HG03575 (cell line): Measurements from ENCODE around the gene IFIT5.
"Not testable (repeated sequence)": the region's sequence is repeated elsewhere in the genome, so short reads cannot be mapped to it uniquely, and the experiment has no call there.

Experiments
- ATAC-seq: cut with Tn5 transposase; IDR thresholded peaks from one replicate; pipeline ENCODE4 v1.9.1; 2021; ENCODE audit not compliant: unreplicated experiment, insufficient number of reproducible peaks, low FRiP score; ENCODE audit errors: extremely low read depth

IFIT5 gene

DNA sequence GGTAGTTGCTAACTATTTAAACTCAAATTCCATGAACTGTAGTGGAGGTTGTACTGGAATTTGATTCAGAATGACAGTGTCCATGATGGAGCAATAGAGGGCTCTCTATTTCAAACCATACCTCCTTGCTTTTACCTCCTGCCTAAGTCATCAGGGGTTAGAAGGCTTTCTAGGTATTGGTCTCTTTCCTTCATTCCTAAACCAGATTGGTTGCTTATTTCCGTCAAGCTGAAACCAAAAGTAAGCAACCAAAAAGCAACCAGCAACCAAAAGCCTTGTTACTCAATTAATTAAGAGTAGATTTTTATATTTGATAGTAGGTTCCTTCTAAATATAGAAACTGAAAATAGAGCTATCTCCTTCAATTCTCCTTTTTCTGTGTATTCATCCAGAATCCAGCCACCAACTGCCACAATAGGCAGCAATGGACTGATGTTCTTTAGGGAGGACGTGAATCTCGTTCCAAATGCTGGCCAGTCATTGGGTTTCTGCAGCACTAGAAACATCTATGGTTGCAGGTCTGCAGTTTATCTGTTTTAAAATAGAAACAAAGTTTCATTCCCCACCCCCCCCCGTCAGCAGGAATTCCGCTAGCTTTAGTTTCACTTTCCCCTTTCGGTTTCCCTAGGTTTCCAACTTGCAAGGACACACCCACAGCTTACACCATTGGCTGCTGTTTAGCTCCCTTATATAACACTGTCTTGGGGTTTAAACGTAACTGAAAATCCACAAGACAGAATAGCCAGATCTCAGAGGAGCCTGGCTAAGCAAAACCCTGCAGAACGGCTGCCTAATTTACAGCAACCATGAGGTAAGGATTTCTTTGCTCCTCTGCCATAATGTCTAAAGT is 22.2 kb upstream of the IFIT5 start, which contains the start of gene IFIT1:
IFIT1 (plus strand) TSS at position 717 of the 850 bp plus-strand sequence; CDS start at position 807, 90 bp downstream.
- no peak for ATAC-seq

DNA sequence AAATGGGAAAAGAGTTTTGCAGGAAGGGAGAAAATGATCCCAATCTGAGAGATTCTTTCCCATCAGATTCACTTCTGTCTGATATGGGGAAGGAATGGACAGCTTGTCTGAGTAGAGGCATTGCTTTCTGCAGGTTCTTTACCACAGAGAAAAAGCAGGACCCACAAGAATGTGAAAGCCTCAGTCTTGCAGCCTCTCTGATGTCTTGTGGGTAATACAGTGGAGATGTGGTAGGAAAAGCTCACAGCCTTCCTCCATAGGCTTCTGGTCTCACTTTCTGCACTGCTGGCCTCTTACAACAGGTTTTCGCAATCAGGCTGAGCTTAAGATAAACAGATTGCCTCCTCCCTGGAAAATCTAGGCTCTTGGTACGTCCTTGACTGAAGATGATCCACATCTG is 21.4 kb upstream of the IFIT5 start:
- no peak for ATAC-seq

DNA sequence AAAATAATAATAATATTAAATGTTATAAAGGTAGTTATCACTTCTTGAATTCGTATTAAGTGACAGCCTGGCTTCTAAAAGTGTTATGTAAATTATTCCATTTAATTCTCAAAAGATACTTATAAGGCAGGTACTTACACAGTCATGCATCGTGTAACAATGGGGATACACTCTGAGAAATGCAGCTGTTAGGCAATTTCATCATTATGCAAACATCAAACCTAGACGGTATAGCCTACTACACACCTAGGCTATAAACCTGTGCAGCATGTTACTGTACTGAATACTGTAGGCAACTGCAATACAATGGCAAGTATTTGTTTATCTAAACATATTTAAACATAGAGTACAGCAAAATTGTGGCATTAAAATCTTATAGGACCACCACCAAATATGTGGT is 20.5 kb upstream of the IFIT5 start:
- ATAC-seq: no peak

DNA sequence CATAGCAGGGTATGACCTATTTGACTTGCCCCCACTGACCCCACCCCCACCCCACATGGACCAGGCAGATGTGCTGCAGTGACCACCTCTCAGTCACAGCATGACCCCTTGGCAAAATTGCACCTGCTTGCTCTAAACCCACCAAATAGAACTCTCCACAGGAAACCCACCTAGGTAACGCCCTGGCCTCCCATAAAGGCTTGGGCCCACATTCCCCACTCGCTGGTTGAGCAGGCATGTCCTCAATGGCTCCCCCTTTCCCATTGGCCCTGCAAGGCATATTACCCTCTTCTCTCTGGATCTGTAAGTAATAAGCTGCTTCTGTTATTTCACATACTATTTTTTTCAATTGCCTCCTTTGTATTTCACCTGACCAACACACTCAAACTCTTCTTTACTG is 19.2 kb upstream of the IFIT5 start:
- no peak for ATAC-seq

DNA sequence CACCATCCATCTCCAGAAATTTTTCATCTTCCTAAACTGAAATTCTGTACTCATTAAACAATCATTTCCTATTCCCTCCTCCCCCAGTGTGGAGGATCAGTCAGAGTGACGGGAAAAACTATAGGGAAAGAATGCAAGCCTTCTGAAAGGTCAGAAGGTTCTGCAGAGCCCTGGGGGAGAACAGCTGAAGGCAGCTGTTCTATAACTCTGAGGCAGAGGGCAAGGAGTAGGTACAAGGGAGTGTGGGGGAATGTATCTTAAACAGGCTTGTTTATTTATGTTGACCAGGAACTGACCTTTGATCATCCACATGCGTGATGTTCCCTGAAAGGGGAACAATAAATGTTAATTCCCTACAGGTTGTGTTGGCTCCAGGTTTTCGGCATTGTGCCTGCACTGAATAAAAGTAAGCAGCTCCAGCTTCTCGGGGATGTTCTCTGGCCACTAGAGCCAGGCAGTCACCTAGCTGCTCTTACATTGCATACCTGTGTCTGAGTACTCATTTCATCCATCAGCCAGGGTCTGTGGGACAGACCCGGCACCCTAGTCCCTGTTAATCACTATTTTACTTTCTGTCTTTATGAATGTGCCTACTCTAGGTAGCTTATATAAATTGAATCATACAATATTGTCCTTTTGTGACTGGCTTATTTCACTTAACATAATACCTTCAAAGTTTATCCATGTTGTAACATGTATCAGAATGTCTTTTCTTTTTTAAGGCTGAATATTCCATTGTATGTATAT is 16.2 kb upstream of the IFIT5 start:
- no peak for ATAC-seq

DNA sequence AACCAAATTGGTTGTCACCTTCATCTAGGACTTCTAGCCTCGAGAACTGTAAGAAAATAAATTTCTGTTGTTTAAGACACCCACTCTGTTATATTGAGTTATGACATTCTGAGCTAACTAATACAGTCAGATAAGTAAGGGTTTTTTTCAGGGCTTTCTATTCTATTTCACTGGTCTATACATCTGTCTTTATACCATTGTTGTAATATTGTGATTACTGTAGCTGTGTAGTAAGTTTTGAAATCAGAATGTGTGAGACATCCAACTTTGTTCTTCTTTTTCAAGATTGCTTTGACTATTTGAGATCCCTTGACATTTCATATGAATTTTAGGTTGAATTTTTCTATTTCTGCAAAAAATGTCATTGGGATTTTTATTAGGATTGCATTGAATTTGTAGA is 14.4 kb upstream of the IFIT5 start:
- no peak for ATAC-seq

DNA sequence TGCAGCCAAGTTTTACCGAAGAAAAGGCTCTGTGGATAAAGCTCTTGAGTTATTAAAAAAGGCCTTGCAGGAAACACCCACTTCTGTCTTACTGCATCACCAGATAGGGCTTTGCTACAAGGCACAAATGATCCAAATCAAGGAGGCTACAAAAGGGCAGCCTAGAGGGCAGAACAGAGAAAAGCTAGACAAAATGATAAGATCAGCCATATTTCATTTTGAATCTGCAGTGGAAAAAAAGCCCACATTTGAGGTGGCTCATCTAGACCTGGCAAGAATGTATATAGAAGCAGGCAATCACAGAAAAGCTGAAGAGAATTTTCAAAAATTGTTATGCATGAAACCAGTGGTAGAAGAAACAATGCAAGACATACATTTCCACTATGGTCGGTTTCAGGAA is 11.3 kb upstream of the IFIT5 start:
- ATAC-seq: no peak

DNA sequence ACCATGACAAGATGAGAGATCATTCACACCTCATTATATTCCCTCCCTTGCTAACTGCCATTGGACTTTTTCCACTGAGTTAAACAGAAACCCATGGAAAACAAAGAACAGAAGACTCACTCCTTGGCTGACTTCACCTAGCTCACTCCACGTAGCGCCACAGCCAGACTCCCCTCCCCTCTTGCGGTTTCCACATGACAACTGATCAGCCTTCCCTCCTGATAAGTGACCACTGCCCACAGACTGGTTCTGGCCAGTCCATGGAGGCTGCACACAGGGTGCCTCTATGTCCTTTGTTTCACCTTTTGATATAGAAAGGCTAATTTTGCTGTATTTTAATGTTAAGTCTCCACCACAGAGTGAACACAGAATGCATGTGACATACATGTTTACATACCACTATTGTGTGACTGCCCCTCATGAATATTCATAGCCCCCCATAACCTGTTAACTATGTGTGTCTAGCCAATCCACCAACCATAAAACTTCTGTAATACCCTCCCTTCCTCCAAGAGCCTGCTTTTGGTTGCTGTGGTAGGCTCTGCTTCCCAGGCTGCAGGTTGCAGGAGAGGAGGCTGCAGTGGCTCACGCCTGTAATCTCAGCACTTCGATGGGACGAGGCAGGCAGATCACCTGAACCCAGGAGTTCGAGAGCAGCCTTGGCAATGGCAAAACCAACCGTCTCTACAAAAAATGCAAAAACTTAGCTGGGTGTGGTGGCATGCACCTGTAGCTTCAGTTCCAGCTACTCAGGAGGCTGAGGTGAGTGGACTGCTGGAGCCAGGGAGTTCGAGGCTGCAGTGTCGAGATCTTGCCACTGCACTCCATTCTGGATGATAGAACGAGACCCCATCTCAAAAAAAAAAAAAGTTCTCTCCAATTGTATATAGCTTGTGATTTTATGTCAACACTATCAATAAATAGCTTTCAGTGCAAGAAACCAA is 10.0 kb upstream of the IFIT5 start:
- ATAC-seq: no peak

DNA sequence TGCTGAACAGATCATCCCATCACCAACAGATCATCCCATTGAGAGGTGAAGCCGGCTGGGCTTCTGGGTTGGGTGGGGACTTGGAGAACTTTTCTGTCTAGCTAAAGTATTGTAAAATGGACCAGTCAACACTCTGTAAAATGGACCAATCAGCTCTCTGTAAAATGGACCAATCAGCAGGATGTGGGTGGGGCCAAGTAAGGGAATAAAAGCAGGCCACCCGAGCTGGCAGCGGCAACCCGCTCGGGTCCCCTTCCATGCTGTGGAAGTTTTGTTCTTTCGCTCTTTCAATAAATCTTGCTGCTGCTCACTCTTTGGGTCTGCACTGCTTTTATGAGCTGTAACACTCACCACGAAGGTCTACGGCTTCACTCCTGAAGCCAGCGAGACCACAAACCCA is 8.2 kb upstream of the IFIT5 start:
- ATAC-seq: not testable (repeated sequence)

DNA sequence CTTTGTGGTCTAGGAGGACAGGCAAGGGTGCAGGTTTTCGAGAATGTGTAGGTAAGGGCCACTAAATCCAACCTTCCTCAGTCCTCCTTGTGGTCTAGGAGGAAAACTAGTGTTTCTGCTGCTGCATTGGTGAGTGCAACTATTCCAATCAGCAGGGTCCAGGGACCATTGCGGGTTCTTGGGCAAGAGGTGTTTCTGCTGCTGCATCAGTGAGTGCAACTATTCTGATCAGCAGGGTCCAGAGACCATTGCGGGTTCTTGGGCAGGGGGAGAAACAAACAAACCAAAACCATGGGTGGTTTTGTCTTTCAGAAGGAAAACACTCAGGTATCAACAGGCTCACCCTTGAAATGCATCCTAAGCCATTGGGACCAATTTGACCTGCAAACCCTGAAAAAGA is 6.6 kb upstream of the IFIT5 start:
- not testable (repeated sequence) for ATAC-seq

DNA sequence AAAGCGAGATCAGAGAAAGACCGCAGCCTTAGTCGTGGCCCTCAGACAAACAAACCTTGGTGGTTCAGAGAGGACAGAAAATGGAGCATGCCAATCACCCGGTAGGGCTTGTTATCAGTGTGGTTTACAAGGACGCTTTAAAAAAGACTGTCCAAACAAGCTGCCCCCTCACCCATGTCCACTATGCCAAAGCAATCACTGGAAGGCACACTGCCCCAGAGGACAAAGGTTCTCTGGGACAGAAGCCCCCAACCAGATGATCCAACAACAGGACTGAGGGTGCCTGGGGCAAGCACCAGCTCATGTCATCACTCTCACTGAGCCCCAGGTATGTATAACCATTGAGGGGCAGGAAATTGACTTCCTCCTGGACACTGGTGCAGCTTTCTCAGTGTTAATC is 5.1 kb upstream of the IFIT5 start:
- ATAC-seq: not testable (repeated sequence)

DNA sequence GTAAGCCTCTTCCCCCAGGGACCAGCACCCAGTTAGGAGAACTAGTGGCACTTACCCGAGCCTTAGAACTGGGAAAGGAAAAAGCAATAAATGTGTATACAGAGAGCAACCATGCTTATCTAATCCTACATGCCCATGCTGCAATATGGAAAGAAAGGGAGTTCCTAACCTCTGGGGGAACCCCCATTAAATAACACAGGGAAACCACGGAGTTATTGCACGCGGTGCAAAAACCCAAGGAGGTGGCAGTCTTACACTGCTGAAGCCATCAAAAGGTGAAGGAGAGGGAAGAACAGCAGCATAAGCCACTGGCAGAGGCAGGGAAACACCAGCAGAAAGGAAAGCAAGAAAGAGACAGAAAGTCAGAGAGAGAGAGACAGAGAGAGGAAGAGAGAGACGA is 3.8 kb upstream of the IFIT5 start:
- ATAC-seq: not testable (repeated sequence)

DNA sequence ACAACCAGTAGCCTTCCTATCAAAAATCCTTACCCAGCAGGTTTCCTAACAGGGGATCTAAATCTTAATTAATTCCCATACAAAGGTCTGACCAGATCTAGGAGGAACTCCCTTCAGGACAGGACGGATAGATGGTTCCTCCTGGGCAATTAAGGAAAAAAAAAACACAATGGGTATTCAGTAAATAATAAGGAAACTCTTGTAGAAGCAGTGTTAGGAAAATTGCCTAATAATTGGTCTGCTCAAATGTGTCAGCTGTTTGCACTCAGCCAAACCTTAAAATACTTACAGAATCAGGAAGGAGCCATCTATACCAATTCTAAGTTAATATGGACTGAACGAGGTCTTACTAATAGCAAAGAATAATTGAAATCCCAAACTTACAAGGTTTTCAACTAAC is 3.2 kb upstream of the IFIT5 start:
- ATAC-seq: not testable (repeated sequence)

DNA sequence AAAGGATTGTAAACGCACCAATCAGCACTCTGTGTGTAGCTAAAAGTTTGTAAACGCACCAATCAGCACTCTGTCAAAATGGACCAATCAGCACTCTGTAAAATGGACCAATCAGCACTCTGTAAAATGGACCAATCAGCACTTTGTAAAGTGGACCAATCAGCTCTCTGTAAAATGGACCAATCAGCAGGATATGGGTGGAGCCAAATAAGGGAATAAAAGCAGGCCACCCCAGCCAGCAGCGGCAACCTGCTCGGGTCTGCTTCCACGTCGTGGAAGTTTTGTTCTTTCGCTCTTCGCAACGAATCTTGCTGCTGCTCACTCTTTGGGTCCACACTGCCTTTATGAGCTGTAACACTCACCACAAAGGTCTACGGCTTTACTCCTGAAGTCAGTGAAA is 2.1 kb upstream of the IFIT5 start:
- ATAC-seq: not testable (repeated sequence)

DNA sequence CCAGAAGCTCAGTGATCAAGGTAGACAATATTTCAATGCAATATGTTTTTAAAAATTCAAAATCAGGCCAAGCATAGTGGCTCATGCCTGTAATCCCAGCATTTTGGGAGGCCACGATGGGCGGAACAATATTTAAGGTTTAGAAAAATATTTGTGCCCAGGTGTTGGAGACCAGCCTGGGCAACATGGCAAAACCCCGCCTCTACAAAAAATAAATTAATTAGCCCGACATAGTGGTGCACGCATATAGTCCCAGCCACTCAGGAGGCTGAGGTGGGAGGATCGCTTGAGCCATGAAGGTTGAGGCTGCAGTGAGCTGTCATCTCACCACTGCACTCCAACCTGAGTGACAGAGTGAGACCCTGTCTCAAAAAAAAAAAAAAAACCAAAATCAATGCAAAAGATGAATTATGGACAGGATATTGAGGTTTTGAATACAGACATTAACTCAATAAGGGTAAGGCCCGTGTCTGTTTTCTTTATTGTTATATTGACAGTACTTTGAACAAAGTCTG is 913 bp upstream of the IFIT5 start:
- no peak for ATAC-seq

DNA sequence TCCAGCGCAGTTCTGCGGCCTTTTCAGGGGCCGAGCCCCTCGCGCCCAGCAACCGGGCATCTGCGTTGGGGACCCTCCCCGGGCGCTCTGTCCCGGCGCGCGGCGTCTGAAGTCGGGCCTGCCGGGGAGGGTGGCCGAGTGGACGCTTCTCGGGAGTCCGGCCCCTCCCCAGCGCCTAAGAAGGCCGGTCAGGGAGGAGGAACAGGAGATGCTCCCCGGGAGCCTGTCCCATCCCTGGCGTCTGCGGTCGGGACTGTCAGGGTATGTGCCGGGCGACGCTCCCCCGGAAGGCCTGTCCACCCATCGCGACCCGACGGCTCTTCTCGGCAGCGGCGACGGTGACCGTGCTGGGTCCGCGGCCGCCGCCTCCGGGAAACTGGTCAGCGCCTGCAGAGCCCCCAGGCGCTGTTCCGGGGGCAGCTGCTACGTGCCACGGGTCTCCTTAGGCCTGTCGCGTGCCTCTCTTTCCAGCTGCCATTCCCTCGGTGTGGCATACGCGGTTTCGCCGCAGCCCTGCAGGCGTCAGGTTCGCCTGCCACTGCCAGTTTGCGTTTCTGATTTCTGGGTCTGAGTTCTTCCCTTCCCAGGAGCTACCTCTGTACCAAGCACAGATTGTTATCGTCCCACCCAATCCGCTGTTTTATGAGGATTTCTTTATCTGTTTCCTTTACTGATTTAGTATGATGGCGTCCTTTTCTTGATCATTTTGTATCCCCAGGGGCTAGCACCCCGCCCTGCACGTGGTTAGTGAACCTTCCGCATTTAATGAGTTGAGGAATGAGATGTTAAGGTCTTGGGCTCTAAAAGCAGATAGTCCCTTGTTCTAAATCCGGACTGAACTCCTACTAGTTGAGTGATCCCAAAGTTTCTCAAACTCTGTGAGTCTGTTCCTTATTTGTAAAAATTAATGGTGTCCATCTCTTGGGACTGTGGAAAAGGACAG is 782 bp downstream of the IFIT5 start:
- no peak for ATAC-seq

DNA sequence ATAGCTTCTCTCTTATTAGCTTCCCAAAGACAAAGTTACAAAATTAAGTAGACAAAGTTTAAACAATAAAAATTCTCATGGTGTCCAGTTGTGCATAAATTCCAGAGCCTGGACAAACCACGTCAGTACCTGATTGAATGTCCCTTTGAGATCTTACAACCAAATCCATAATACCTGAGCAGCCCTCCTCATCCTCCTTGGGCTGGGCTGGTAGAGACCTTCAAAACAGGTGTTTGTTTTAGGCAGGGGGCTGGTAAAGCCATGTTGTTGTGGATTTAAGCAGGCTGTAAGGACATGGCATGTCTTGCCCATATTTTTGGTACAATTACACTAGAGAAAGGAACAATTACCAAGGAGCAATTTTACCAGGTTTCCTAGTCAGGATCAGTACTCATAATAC is 2.1 kb downstream of the IFIT5 start:
- ATAC-seq: no peak

DNA sequence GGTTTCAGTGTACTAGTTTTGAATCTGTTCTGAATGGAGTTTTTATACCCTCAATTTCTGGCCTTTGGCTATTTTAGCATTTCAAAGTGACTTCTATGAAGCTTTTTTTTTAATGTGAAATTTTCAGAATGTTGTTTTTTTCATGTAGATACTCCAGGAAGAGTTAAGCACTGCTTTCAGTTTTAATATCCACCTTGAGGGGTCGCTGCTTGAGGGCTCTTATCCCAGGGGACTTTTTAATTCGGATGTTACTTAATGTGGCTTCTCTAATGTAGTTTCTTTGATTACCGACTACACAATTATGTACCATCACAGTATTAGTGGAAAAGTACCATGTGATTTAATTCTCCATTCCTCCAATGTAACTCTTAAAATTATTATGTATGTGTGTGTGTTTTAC is 5.2 kb downstream of the IFIT5 start:
- ATAC-seq: no peak
